HT-29 (cell line): ENCODE data around the gene CDH4. TPM values are rescaled to one million over a fixed set of nuclear protein-coding genes. Genes with fewer than 3 reads are reported as not detected.

Experiments
- DNase-seq: peaks from one replicate; pipeline ENCODE4 v3.0.0-alpha.2; 2015; ENCODE audit warnings: low spot score
- total RNA-seq: library from RNA; depleted of rRNA; stranded (reverse); fragments of >200 nt; shearing (Covaris generic); gene quantifications from 2 replicates; pipeline ENCODE4 v1.2.3, GENCODE V29; 2014

The CDH4 gene
- total RNA-seq, 1 experiment from 2014 or later = not detected

DNA sequence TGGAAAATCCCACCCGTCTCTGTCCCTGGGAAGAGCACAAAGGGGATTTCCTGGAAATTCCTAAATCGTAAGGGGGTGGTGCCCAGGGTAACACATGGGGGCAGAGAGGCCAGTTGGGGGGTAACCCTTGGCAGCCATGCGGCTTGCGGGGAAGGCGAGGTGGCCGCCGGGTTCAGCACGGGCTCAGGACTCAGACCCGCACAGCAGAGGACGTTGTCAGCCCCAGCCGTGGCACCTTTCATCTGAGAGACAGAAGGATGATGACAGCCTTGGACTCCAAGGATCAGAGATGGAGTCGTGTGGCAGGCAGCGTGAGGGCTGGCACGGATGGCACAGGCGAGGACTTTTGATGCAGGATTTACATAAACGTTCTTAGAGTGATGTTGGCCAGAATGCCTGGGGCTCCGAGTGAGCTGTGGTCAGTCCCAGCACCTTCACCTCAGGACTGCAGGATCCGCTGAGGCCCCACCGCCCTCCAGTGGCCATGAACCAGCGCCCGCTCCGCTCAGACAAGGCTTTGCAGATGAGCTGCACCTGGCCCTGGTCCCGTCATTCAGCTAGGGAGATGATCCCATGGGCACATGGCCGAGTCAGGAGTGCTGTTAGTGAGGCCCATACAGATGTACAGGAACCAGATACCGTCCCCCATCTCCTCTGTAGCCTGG, 623.3 kb downstream of the CDH4 start:
- peak; percentile 20 for DNase-seq

DNA sequence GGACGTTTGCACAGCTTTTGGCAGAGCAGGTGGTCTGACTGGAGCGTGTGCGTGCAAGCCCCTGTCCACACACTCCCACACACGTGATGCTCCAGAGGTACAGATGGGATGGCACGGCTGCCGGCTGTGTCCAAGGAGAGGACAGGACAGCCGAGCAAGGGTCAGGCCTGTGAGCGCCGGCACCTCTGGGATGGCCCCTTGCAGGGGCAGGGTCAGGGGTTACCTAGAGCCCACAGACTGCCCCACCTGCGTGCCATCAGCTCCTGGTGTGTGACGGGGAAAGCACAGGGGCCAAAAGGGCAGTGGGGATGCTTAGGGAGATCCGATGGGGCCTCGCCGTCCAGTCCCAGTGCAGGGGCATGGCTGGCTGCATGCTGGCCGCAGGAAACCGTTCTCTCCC, 623.9 kb downstream of the CDH4 start:
- no peak for DNase-seq

DNA sequence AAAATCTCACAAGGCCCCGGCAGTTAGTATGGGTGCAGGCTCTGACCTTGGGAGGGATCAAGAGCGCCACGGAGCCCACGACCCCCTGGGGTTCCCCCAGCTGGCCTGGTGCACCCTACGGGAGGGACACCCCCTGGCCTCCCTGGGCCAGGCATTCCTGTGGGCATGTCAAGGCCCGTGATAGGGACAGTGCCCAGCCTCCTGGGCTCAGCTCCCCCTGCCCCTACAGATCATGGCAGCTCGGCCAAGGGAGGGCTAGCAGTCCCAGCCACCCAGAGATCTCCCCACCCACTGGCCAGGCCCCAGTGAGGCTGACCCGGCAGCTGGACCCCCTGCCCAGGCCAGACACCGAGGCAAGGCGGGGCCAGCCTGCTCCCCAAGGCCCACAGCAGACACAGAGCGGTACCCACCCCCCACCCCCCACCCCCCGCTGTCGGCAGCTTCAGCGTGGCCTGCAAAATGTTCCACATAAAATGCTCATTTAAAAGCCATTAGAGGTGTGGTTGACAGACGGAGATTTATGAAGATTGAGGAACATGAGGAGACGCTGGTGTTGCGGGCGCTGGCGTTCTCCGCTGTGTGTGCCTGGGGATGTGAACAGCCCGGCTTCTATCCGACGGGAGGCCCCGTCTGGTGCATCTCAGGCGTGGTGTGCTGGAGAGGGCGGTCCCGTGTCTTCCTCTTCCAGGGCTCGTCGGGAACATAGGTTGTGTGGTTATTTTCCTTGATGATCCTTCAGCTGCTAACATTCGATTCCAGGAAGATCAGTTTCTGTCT, 625.1 kb downstream of the CDH4 start:
- DNase-seq = no peak

DNA sequence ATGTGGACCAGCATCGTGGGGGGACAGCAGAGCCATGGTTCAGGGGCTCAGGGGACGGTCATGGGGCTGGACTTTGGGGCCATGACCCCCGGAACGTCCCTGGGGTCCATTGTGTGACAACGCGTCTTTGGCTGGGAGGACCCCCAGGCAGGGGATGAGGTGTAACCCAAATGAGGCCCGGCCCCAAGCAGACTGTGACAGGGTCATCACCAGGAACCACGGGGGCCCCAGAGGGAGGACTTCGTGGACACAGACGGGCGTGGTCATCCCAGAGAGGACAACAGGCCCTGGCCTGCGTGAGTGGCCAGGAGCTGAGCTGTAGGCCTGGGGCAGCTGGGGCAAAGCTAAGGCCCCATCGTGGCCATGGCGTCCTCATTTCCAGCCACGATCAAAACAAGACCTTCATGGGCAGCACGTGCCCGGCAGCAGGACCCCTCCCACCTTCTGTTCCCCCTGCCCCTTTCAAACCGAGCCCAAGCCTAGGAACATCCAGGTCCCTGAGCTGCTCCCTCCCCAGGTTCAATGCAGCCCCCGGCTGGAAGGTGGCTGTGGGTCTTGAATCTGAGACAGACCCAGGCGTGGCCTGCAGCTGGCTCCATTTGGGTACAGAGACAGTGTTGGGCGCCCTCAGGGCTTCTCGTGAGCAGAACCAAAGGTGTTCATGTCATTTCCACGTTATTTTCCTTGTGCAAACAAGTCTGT, 625.9 kb downstream of the CDH4 start:
- no peak for DNase-seq

DNA sequence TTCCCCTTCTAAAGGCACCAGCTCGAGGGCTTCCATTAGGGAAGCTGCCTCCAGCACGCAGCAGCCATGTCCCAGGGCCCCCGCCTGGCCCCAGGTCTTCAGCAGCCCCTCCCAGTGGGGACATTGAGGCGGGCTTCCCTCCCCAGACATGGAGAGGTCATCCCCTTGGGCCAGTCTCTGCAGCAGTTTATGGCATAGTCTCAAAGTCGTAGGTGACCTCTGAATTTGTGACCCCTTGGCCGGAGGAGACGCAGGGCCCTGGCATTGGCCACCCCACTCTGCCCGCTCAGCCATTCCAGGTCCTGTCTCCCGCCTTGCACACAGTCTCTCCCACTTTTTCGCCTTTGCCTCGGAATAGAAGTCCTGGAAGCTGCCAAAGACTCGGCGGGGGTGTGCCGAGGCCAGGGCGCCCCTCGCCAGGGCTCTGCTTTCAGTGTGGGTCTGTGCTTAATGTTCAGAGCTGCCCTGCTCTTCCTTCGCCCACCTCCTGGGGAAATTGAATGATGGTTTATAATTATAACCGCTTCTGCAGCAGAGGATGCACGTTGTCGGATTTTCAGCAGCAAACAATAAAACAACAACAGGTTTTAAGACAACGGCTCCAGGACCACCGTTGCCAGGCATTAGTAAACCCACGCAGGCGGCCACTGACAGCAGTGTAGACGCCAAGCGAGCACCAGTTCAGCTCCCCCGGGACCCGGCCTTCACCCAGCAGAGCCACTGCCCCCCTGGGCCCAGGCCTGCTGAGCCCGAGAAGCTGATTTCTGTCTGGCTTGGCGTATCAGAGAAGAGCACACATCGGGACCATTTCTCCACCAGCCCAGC, 626.6 kb downstream of the CDH4 start:
- no peak for DNase-seq

DNA sequence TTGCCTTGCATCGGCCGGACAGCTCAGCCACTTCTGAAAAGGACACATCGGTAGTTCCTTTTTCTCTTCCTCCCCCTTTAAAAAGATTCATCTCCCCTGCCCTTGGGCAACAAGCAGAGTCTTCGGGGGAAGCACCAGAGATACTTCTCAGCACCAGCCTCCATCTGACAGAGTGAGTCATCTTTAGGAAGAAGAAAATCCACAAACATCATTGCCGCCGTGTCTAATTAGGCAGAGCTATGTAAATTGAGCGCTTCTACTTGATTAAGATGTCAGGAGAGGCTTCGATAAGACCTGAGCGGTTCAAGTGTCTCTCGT, 627.2 kb downstream of the CDH4 start:
- DNase-seq = no peak

DNA sequence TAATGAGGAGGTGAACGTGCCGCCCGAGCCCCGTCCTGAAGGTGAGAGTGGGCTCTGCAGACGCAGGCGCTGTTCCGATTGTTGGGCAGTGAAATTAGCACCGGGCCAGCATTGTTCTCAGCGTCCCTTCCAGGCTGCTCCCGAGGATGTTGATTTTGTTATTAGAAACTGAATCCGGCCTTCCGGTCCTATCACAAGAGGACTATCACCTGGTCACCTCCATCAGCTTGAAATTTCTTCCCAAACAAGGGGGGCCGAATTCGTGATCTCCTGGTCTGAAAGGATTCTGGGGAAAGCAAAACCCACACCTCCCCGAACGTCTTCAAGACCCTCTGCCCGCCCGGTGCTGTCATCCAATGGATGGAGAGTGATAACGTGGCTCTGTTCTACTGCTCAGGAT, 627.6 kb downstream of the CDH4 start:
- no peak for DNase-seq

DNA sequence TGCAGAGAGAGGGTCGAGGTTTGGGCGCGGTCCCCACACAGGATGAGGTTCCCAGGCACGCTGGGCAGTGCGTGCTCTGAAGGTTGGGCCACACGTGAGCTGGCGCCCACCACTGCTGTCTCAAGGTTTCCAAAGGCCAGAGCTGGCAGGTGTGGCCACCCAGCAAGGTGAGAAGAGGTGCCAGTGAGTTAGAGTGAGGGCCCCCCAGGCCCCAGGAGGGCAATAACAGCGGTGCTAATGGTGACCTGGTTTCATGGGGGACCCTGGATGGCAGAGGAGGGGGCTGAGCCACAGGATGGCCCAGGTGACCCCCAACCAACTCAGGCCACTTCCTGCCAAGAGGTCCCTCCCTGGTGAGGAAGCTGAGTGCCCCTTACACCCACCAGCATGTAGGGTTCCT, 628.6 kb downstream of the CDH4 start:
- DNase-seq = no peak

DNA sequence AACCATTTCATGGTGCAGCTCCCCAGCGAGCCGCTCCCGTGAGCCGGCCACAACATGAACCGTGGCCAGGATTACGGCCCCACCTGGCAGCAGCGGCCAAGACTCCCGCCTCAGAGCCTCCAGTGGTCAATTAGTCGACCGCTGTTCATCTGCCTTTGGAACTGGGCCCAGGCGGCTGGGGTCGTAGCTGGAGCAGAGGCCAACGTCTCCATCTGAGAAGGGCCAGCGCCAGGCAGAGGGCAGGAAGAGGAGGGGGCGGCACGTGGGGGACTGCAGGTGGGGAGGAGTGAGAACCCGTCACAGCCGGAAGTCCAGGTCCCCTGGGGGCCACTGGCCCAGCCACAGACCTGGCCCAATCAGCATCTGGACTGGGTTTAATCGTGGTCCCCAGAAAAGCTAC, 629.4 kb downstream of the CDH4 start:
- no peak for DNase-seq

DNA sequence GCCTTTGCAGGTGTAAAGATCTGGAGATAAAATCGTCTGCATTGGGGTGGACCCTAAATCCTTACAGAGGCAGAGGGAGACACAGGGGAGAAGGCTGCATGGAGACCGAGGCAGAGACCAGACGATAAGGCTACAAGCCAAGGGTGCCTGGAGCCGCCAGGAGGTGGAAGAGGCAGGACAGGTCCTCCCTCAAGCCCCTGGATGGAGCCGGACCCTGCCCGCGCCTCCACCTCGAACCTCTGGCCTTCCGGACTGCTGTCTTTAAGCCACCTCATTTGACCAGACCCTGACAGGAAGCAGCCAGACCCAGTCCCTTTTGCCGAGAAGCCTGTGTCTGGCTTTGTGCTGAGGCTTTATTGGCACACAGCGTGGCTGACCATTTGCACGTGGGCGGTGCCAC, 629.8 kb downstream of the CDH4 start:
- no peak for DNase-seq

DNA sequence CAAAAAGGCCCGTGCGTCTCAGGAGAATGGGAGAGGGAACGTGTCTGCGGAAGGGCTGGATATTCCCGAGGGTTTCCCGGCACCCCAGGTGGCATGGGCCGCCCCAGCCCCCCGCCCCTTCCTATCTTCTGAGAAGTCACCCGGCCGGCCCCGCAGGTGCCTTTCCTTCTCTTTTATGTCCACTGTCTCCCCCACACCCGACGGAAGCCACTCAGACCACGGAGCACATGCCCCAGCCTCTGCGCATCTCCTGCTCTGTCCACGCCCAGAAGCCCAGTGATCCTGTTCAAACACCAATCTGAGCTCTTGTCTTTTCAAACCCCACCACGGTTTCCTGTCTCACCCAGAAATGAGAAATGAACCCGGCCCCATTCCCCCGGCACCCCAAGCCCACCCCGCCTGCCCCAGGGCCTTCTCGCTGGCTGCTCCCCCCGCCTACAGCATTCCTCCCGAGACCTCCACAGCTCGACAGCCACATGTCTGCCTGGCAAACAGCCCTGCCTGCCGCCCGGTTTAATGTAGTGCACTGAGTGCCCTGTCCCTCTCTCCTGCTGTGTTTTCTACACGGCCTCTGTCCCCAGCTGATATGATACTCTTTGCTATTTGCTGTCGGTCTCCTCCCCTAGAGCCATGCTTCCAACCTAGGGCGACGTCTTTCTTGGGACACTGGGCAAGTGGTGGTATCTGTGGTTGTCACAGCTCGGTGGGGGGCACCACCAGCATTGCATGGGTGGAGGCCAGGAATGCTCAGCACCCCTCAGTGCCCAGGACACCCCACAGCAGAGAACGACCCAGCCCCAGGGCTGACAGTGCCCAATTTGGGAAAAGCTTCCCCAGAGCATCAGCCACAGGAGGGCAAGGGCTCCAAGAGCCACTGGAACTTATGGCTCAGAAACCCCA, 630.9 kb downstream of the CDH4 start:
- DNase-seq = no peak

DNA sequence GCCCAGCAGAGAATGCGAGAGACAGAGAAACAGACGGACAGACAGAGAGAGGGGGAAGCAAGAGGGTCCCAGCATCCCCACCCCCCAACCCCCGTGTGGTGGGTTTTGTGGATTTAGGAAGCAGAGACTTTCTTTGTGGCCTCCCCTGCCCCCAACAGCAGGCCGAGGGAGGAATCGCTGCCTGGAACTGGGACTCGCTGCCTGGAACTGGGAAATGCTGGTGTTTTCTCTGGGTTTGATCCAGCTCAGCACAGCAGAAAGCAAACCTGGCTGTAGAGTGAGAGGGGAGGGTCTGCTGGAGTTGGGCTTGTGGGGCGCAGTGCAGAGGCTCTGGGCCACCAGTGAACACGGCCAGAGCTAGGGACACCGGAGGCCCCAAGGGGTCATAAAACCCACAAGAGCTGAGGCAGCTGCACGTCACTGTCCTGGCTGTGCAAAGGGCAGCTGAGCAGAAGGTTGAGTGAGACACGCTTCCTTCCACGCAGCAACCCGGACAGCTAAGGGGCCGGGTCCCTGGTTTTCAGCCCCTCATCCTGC, 631.9 kb downstream of the CDH4 start:
- DNase-seq = no peak

DNA sequence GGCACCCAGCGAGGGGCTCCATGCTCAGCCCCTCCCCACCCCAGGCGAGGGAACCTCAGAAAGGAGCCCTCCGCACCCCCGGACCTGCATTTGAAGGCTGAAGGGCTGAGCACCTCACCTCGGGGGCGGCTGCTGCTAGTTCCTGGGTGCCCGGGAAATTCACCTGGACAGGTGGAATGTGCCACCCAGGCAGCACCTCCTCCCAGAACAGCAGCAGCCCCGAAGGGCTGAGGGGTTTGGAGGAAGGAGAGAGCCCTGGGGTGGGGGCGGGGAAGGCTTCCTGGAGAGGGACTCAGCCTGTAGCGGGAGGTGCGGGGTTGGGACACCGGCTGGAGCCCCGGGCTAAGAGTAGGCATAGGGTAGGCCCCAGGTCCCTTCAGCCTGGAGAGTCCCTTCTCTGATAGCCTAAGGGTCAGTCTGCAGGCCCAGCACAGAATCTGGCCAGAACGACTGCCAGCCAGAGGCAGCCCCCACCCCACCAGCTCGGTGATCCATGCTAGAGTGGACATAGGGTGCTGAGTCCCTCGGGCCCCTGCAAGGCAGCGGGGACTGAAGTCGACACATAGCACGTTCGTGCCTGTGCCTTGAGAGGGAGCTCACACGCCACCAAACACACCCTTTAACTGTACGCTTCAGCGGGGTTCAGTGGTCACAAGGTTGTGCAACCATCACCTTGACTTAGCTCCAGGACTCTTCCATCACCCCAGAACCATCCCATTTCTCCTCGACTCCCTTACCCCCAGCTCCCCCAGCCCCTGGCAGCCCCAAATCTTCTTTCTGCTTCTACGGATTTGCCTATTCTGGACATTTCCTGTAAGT, 632.7 kb downstream of the CDH4 start:
- DNase-seq = no peak

DNA sequence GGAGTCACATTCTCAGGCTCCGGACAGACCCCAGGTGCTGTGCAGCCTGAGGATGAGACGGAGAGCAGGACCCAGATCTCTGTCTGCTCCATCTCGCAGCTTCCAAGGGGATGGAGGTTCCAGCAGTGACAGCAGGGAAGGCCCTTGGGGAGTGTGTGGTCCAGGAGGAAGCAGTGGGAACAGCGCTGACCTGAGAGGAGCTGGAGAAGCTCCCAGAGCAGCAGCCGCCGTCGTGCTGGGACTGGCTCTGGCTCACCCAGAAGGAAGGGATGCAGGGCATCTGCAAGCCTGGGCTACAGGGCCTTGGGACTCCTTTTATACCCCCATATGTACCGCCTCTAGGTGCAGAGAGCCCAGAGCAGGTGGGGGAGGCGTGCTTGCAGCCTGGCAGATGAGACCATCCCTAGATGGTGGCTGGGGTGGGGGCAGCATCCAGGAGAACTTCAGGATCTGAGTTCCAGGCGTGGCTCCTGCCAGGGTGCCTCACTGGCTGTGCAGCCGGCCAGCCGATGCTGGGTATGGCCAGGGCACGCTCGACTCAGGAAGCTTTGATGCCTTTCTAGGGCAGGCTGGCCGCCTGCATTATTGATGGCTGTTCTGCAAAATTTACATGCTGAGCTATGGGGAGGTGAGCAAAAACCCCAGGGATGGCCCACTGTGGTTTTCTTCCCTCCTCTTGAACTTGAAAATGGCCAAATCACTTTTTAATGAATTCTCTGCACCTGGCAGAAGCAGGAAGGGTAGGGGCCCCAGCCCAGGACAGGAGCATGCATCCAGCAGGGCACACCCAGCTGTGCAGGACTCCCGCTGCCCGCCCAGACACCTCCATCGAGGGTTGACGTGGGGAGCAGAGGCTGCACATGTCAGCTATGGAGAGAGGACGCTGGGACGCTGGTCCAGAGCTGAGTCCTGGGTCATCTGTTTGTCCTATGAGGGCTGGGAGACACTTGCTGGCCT, 634.0 kb downstream of the CDH4 start:
- DNase-seq = no peak

DNA sequence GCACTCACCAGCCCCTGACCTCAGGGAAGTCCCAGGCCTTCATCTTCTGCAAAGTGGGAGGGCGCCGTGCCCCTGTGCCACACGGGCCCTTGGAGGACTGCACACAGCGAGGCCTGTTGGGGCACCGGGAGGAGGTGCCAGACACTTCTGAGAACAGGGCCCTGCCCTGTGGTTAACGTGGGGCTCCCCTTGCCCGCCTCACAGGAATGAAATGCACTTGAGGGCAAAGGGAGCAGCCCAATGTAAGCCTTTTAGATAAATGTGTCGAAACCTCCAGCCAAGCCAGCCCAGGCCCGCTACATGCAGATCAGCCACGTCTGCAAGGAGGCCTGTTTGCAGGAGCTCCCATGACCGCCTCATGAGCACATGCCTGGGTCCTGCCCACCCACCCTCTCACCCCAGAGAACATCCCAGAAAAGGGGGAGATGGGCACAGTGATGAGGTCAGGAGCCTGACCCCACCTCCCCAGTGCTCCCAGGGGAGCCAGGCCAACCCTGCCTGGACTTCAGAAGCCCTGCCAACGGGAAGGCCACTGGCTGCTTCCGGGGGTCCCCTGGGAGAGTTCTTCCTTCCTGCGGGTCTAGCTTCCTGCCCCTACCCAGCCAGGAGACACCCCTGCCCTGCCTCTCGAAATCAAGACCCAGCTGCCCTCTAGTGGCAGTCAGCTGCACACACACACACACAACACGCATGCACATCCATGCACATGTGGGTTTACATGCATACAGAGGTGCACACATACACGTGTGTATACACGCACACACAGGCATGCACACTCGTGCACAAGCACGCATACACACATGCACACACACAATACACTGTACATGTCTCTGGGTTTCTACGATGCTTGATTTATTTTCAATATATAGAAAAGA, 634.9 kb downstream of the CDH4 start:
- DNase-seq = peak; percentile 42

DNA sequence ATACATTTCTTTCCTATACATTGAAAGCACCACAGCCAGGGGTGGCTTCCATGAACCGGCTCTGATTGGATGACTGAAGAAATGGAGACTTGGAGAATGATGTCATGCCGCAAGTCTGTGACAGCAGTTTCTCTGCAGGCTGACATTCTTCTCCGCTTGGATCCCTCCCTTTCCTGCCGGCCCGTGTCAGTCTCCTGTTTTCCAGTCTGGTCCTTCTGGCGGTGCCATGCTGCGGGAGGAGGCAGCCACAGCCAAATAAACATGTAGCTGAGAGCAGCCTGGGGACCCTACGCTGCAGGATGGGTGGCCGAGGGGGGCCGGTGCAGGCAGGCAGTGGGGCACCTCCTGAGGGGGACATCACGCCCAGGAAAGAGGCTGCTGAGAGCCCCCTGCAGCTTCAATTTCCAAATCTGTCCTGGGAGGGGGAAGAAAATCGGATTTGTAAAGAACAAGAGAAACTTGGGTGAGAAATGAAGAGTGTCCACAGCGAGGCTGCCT, 635.6 kb downstream of the CDH4 start:
- DNase-seq = no peak

DNA sequence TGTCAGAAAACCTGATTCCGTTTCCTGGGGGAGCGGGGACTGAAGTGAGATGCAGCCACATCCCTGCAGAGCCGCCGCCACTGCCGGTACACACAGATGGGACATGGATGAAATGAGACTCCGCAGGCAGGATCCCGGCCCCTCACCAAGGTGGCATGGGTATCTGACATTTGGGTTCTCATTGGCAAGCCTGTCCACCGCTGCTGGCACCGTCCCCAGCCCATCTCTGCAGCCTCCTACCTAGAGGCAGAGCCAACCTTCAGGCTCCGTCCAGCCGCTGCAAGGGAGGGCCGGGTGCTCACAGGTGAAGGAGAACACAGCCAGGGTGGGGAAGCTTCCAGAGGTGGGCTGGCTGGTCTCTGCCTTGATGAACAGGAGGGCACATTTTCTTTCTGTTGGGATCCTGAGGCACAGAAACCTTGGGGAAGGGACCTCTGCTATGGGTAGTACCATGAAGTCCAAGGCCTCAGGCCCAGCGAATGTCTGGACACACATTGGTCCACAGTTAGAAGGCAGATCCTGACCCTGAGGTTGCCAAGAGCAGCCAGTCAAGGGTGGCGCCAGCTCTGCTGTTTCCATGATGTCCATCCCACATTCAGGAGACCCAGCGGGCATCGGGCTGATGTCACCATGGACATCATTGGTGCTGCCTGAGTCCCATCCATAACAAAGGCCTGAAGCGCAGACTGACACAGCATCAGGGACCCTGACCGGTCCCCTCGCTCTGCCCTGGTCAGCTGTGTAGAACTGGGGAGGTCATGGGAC, 636.2 kb downstream of the CDH4 start:
- DNase-seq = no peak
